GM12872 (cell line): ENCODE results near the gene FAM177A1.

Experiments used
- CTCF ChIP-seq: IDR thresholded peaks from 3 replicates; pipeline ENCODE4 v1.5.1; 2011; ENCODE audit warnings: low read depth, mild to moderate bottlenecking, low read length, moderate library complexity; ENCODE audit not compliant: insufficient read depth

FAM177A1 gene

GRCh38 chr14:35046751-35047536, 872 bp downstream of the FAM177A1 start:
- no peak for TF ChIP-seq CTCF

- no peak for TF ChIP-seq CTCF
Measured at GRCh38 chr14:35047976-35048513, 2.0 kb downstream of the FAM177A1 start.

- TF ChIP-seq CTCF: no peak
Measured at GRCh38 chr14:35050652-35051051, 4.6 kb downstream of the FAM177A1 start.

GRCh38 chr14:35051796-35052195, 5.7 kb downstream of the FAM177A1 start:
- no peak for TF ChIP-seq CTCF

- no peak for TF ChIP-seq CTCF
Measured at GRCh38 chr14:35052637-35053036, 6.6 kb downstream of the FAM177A1 start.

- no peak for TF ChIP-seq CTCF
Measured at GRCh38 chr14:35068238-35069012, 22.4 kb downstream of the FAM177A1 start.

- no peak for TF ChIP-seq CTCF
Measured at GRCh38 chr14:35072226-35072625, 26.2 kb downstream of the FAM177A1 start.
